Activated CD8-positive, alpha-beta T cell treated with anti-CD3 and anti-CD28 coated beads for 36 hours (primary cell): ENCODE measurements around the gene MORC2. TPM values are rescaled to one million over a fixed set of nuclear protein-coding genes. Genes with fewer than 3 reads are reported as not detected.

Experiments
- ATAC-seq: fragments of 200-7000 bp; cut with Tn5 transposase; one replicate; pipeline ENCODE4 v1.10.0; 2021; ENCODE audit warnings: mild to moderate bottlenecking, moderate library complexity
- CTCF ChIA-PET: fragments of 350-600 bp; sonication (Branson Sonifier 250); formaldehyde crosslinking; loops from one replicate; lab custom pipeline; 2021; ENCODE audit warnings: antibody characterized with exemption; lab: Charles Lee
- POLR2A ChIA-PET: fragments of 350-600 bp; sonication (Branson Sonifier 250); formaldehyde crosslinking; loops from one replicate; lab custom pipeline; 2021; ENCODE audit warnings: antibody characterized with exemption; lab: Charles Lee
- DNase-seq: peaks from one replicate; pipeline ENCODE4 v3.0.0-alpha.2; 2020
- H3K27ac Mint-ChIP-seq: one replicate; pipeline ENCODE4 v1.8.0; 2021; ENCODE audit warnings: mild to moderate bottlenecking, mixed read lengths
- H3K27me3 Mint-ChIP-seq: one replicate; pipeline ENCODE4 v1.8.0; 2021; ENCODE audit warnings: mixed read lengths
- H3K36me3 Mint-ChIP-seq: one replicate; pipeline ENCODE4 v1.8.0; 2021; ENCODE audit warnings: low read depth, mixed read lengths
- H3K4me1 Mint-ChIP-seq: one replicate; pipeline ENCODE4 v1.8.0; 2021; ENCODE audit warnings: low read depth, mixed read lengths
- H3K4me3 Mint-ChIP-seq: one replicate; pipeline ENCODE4 v1.8.0; 2021; ENCODE audit warnings: mild to moderate bottlenecking, moderate library complexity, mixed read lengths
- H3K9me3 Mint-ChIP-seq: one replicate; pipeline ENCODE4 v1.8.0; 2021; ENCODE audit warnings: mixed read lengths
- intact Hi-C: fragments of 100-400 bp; cut with micrococcal nuclease; formaldehyde crosslinking; loops from one replicate; pipeline ENCODE4 v1.10.0; 2022
- total RNA-seq, 2 experiments: library from RNA; stranded (reverse); gene quantifications; one replicate each; pipeline ENCODE4 v1.2.3, GENCODE V29; 2021
- TF ChIP-seq, protein P1 (sequence below): fragments of 200-600 bp; IDR thresholded peaks from one replicate; pipeline ENCODE4 v1.8.0; 2022; ENCODE audit warnings: antibody characterized with exemption, mild to moderate bottlenecking

Gene MORC2
- total RNA-seq, 2 experiments from 2014 or later, result 20.8 to 23.0 TPM

DNA sequence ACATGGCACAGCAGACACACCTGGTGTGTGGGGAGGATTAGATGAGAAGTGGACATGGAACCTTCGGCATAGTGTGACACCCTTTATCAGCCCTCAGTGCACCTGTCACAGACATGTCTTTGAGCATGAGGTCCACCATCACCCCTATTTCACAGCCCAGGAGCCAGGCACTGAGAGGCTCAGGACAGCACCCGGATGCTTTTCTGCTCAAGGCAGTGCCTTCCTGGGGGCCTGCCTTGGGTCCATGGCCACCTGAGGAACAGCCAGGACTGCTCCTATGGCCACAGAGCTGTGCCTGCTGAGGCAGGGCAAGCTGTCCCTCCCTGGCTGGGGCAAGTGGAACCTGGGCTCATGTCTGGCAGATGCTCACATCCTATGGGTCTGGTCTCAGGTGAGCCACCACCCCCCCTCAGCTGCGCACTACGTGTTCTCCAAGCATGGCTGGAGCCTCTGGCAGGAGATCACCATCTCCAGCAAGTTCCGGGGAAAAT is 75.8 kb downstream of the MORC2 start:
- ATAC-seq, result no peak
- CTCF ChIA-PET, result interaction anchor here (1.2 kb wide), 1 partner anchor 13 kb away, joined by 3 read pairs; no protein-coding TSS in a partner anchor
- Mint-ChIP-seq H3K4me3 (no peak overlapping the region), H3K4me1 (peaks cover 12% of the 10 kb centered on the region), H3K9me3 (no peaks in the 10 kb centered on the region), H3K36me3 (no peaks in the 10 kb centered on the region), H3K27ac (no peak overlapping the region), H3K27me3 (no peaks in the 10 kb centered on the region)
- TF ChIP-seq, protein P1, sequence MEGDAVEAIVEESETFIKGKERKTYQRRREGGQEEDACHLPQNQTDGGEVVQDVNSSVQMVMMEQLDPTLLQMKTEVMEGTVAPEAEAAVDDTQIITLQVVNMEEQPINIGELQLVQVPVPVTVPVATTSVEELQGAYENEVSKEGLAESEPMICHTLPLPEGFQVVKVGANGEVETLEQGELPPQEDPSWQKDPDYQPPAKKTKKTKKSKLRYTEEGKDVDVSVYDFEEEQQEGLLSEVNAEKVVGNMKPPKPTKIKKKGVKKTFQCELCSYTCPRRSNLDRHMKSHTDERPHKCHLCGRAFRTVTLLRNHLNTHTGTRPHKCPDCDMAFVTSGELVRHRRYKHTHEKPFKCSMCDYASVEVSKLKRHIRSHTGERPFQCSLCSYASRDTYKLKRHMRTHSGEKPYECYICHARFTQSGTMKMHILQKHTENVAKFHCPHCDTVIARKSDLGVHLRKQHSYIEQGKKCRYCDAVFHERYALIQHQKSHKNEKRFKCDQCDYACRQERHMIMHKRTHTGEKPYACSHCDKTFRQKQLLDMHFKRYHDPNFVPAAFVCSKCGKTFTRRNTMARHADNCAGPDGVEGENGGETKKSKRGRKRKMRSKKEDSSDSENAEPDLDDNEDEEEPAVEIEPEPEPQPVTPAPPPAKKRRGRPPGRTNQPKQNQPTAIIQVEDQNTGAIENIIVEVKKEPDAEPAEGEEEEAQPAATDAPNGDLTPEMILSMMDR, result no peak
- no peak for DNase-seq
- POLR2A ChIA-PET, result interaction anchor here (0.6 kb wide), 3 partner anchors 21 to 316 kb away, joined by 3 to 4 read pairs (median 3); no protein-coding TSS in a partner anchor
- intact Hi-C loops, result no loop called here

GRCh38 chr22:30892286-30892685 is 76.3 kb downstream of the MORC2 start:
- Mint-ChIP-seq H3K27me3 (no peaks in the 10 kb centered on the region), H3K4me3 (no peak overlapping the region), H3K27ac (no peak overlapping the region), H3K4me1 (peaks cover 12% of the 10 kb centered on the region), H3K36me3 (no peaks in the 10 kb centered on the region), H3K9me3 (no peaks in the 10 kb centered on the region)
- DNase-seq (no peak), ATAC-seq (no peak)
- POLR2A ChIA-PET, result no interaction called here
- TF ChIP-seq, protein P1, result no peak
- CTCF ChIA-PET, result interaction anchor here (1.2 to 1.8 kb wide), 2 partner anchors 13 to 129 kb away, joined by 3 to 18 read pairs; no protein-coding TSS in a partner anchor
- intact Hi-C loops, result no loop called here

DNA sequence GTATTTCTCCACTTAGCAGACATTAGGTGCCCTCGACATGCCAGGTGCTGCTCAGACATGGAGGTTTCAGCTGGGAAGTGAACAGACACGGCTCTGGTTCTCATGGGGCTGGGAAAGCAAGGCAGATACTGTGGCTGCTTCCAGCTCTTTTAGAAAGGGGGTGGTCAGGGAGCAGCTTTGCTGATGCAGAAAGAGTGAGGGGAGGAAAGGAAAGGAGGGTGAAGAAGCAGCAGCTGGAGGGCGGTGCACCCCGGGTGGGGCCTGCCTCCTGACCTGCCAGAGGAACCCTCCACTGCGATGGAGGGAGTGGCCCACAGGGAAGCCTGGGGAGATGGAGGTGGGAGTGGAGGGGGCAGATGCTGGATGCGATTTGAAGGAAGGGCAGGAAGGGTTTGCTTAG is 76.8 kb downstream of the MORC2 start:
- Mint-ChIP-seq H3K9me3 (no peaks in the 10 kb centered on the region), H3K4me3 (no peak overlapping the region), H3K36me3 (no peaks in the 10 kb centered on the region), H3K27me3 (no peaks in the 10 kb centered on the region), H3K27ac (no peak overlapping the region), H3K4me1 (peaks cover 12% of the 10 kb centered on the region)
- ATAC-seq (no peak), DNase-seq (no peak)
- POLR2A ChIA-PET, result no interaction called here
- CTCF ChIA-PET, result interaction anchor here (0.9 to 3.1 kb wide), 6 partner anchors 10 to 257 kb away, joined by 3 to 18 read pairs (median 6); no protein-coding TSS in a partner anchor
- TF ChIP-seq, protein P1, result no peak
- intact Hi-C loops, result no loop called here

DNA sequence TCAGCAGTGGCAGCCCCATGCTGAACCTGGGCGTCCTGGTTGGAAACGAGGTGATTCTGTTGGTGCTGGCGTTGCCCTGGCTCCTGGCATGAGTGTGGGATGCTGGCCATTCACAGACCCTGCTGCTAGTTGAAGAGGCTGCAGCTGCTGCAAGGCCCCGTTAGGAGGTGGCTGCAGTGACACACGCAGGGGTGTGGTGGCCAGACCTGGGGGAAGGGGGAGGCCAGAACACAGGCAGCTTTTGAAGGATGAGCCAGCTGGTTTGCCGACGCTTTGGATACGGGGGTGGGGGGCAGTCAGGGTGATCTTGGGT is 77.2 kb downstream of the MORC2 start:
- Mint-ChIP-seq H3K4me3 (no peak overlapping the region), H3K9me3 (no peaks in the 10 kb centered on the region), H3K36me3 (no peaks in the 10 kb centered on the region), H3K27ac (no peak overlapping the region), H3K27me3 (no peaks in the 10 kb centered on the region), H3K4me1 (peaks cover 12% of the 10 kb centered on the region)
- CTCF ChIA-PET, result interaction anchor here (0.9 to 3.1 kb wide), 9 partner anchors 10 to 257 kb away, joined by 3 to 18 read pairs (median 3); no protein-coding TSS in a partner anchor
- POLR2A ChIA-PET, result no interaction called here
- intact Hi-C loops, result no loop called here
- DNase-seq (no peak), ATAC-seq (no peak)
- TF ChIP-seq, protein P1, result no peak

DNA sequence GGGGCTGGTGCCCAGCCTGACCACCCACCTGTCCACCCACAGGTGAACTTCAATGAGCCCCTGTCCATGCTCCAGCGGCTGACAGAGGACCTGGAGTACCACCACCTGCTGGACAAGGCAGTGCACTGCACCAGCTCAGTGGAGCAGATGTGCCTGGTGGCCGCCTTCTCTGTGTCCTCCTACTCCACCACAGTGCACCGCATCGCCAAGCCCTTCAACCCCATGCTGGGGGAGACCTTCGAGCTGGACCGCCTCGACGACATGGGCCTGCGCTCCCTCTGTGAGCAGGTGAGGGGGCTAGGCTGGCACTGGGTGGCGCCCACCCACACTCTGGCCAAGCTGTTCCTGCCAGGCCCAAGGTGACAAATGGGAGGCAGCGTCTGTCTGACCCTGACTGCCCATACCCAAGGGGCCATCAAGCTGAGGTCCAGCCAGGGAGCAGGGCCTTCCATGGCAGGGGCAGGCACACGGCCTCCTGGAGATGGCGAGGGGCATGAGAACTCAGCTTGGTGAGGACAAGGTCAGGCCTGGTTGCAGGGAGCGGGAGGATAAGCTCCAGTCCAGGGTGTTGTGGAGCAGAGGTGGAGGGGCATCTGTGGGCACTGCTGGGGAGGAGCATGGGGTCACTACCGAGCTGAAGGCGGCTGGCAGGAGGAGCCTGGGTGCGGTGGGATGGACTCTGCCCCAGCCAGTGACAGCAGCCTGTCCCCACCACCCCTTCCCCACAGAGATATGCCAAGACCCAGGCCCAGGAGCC is 77.7 kb downstream of the MORC2 start:
- ChIA-PET CTCF (interaction anchor here (0.8 to 3.1 kb wide), 14 partner anchors 9 to 256 kb away, joined by 3 to 18 read pairs (median 3); no protein-coding TSS in a partner anchor), POLR2A (no interaction called here)
- no peaks in the 10 kb centered on the region for H3K36me3 Mint-ChIP-seq
- H3K9me3 Mint-ChIP-seq, result no peaks in the 10 kb centered on the region
- DNase-seq (peak; percentile 52), ATAC-seq (peak; percentile 79)
- no peak overlapping the region for H3K4me3 Mint-ChIP-seq
- no peak overlapping the region for H3K27ac Mint-ChIP-seq
- intact Hi-C loops, result no loop called here
- H3K4me1 Mint-ChIP-seq, result peaks cover 12% of the 10 kb centered on the region
- H3K27me3 Mint-ChIP-seq, result no peaks in the 10 kb centered on the region
- TF ChIP-seq, protein P1, result peak; percentile 80
